HG03039 (cell line): ENCODE measurements around the gene PCDHGB5.
"Not testable (repeated sequence)": the region's sequence is repeated elsewhere in the genome, so short reads cannot be mapped to it uniquely, and the experiment has no call there.

Experiments used
- ATAC-seq: cut with Tn5 transposase; IDR thresholded peaks from one replicate; pipeline ENCODE4 v1.9.1; 2021; ENCODE audit warnings: mild to moderate bottlenecking, moderate library complexity; ENCODE audit not compliant: unreplicated experiment

The PCDHGB5 gene

DNA sequence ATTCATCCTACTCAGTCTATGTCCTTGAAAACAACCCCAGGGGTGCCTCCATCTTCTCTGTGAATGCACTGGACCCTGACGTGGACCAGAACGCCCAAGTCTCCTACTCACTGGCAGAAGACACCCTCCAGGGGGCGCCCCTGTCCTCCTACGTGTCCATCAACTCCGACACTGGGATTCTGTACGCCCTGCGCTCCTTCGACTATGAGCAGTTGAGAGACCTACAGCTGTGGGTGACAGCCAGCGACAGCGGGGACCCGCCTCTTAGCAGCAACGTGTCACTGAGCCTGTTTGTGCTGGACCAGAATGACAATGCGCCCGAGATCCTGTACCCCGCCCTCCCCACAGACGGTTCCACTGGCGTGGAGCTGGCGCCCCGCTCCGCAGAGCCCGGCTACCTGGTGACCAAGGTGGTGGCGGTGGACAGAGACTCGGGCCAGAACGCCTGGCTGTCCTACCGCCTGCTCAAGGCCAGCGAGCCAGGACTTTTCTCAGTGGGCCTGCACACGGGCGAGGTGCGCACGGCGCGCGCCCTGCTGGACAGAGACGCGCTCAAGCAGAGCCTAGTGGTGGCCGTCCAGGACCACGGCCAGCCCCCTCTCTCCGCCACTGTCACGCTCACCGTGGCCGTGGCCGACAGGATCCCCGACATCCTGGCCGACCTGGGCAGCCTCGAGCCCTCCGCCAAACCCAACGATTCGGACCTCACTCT, 22.1 kb upstream of the PCDHGB5 start:
- not testable (repeated sequence) for ATAC-seq

DNA sequence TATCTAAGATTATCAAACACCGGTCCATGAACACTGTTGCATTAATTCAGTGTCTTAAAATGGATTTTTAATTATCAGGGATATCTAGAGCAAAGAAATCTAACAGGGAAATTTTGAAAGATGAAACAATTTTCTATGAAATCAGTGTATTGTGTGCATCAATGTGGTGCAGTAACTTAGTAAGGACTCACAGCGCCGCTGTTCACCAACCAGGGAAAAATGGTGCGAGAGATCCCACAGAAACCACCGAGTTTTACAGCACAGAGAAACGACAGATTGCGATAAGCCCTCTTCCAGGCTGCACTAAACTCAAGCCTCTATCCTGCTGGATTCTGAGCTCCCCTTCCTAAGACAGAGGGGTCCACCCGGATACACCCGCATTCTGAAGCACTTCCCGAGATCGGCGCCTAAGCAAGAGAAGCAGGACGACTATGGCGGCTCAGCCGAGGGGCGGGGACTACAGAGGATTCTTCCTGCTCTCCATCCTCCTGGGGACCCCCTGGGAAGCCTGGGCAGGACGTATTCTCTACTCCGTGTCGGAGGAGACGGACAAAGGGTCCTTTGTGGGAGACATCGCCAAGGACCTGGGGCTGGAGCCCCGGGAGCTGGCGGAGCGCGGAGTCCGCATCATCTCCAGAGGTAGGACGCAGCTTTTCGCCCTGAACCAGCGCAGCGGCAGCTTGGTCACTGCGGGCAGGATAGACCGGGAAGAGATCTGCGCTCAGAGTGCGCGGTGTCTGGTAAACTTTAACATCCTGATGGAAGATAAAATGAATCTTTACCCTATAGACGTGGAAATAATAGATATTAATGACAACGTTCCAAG, 15.1 kb upstream of the PCDHGB5 start, which contains the start of gene PCDHGA7:
PCDHGA7 (plus strand) TSS at position 274 of the 826 bp plus-strand sequence; CDS start at position 432, 158 bp downstream.
- no peak for ATAC-seq

DNA sequence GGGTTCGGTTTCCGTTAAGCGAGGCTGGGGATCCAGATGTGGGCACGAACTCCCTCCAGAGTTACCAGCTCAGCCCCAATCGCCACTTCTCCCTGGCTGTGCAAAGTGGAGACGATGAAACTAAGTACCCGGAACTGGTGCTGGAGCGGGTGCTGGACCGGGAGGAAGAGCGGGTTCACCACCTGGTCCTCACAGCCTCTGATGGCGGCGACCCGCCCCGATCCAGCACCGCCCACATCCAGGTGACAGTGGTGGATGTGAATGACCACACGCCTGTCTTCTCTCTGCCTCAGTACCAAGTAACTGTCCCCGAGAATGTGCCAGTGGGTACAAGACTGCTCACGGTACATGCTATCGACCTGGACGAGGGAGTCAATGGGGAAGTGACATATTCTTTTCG, 14.4 kb upstream of the PCDHGB5 start:
- no peak for ATAC-seq

- ATAC-seq, result no peak
These were observed 13.1 kb upstream of the PCDHGB5 start for GRCh38 chr5:141384471-141385267.

GRCh38 chr5:141387557-141388311, 10.0 kb upstream of the PCDHGB5 start, which contains the start of gene PCDHGB4:
Gene PCDHGB4 (plus strand): TSS chr5:141387698. CDS start chr5:141387885, 187 bp downstream.
- peak; percentile 49 for ATAC-seq

GRCh38 chr5:141388661-141389060, 9.1 kb upstream of the PCDHGB5 start:
- ATAC-seq, result no peak

- ATAC-seq, result no peak
These were observed 8.3 kb upstream of the PCDHGB5 start for GRCh38 chr5:141389153-141390042.

- no peak for ATAC-seq
These were observed 5.1 kb upstream of the PCDHGB5 start, which contains the start of gene PCDHGA8 for GRCh38 chr5:141392429-141393198. Gene PCDHGA8 (plus strand): TSS chr5:141392633. CDS start chr5:141392814, 181 bp downstream.

DNA sequence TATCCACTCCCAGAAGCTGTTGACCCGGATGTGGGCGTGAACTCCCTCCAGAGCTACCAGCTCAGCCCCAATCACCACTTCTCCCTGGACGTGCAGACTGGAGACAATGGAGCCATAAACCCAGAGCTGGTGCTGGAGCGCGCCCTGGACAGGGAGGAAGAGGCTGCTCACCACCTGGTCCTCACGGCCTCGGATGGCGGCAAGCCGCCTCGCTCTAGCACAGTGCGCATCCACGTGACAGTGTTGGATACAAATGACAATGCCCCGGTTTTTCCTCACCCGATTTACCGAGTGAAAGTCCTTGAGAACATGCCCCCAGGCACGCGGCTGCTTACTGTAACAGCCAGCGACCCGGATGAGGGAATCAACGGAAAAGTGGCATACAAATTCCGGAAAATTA, 4.5 kb upstream of the PCDHGB5 start:
- no peak for ATAC-seq

DNA sequence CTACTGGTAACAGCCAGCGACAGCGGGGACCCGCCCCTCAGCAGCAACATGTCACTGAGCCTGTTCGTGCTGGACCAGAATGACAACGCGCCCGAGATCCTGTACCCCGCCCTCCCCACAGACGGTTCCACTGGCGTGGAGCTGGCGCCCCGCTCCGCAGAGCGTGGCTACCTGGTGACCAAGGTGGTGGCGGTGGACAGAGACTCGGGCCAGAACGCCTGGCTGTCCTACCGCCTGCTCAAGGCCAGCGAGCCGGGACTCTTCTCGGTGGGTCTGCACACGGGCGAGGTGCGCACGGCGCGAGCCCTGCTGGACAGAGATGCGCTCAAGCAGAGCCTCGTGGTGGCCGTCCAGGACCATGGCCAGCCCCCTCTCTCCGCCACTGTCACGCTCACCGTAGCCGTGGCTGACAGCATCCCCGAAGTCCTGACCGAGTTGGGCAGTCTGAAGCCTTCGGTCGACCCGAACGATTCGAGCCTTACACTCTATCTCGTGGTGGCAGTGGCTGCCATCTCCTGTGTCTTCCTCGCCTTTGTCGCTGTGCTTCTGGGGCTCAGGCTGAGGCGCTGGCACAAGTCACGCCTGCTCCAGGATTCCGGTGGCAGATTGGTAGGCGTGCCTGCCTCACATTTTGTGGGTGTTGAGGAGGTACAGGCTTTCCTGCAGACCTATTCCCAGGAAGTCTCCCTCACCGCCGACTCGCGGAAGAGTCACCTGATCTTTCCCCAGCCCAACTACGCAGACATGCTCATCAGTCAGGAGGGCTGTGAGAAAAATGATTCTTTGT, 3.2 kb upstream of the PCDHGB5 start:
- not testable (repeated sequence) for ATAC-seq

DNA sequence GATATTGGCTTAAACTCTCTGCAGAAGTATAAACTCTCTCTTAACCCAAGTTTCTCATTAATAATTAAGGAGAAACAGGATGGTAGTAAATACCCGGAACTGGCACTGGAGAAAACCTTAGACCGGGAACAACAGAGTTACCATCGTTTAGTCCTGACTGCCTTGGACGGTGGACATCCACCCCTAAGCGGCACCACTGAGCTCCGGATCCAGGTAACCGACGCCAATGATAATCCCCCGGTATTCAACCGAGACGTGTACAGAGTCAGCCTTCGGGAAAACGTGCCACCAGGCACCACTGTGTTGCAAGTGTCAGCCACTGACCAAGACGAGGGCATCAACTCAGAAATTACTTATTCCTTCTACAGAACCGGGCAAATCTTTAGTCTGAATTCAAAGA, 861 bp downstream of the PCDHGB5 start:
- ATAC-seq, result no peak

DNA sequence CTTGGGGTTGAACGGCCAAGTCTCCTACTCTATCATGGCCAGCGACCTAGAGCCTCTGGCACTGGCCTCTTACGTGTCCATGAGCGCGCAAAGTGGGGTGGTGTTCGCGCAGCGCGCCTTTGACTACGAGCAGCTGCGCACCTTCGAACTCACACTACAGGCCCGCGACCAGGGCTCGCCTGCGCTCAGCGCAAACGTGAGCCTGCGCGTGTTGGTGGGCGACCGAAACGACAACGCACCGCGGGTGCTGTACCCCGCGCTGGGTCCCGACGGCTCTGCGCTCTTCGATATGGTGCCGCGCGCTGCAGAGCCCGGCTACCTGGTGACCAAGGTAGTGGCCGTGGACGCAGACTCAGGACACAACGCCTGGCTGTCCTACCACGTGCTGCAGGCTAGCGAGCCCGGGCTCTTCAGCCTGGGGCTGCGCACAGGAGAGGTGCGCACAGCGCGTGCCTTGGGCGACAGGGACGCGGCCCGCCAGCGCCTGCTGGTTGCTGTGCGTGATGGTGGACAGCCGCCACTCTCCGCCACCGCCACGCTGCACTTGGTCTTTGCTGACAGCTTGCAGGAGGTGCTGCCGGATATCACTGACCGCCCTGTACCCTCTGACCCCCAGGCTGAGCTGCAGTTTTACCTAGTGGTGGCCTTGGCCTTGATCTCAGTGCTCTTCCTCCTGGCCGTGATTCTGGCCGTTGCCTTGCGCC, 2.0 kb downstream of the PCDHGB5 start:
- no peak for ATAC-seq

DNA sequence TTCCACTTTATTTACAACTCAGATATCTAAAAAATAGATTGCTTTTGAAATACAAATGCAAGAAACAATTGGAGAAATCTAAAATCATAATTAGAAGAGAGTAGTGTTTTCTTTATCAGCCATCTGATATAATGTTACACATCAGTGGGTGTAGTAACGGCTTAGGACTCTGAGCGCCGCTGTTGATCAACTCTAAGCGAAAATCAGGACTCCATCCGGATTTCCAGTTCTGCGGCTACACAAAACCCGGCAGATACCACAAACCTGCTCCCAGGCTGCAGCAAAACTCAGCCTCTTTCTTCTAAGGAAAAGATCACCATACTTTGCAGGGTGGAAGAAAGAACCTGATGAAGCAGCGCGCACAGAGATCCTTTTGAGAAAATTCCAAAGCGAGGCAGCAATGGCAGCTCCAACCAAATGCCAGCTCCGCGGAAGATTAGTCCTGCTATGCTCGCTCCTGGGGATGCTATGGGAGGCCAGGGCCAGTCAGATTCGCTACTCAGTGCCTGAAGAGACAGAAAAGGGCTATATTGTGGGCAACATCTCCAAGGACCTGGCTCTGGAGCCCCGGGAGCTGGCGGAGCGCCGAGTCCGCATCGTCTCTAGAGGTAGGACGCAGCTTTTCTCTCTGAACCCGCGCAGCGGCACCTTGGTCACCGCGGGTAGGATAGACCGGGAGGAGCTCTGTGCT, 5.0 kb downstream of the PCDHGB5 start, which contains the start of gene PCDHGA9:
PCDHGA9 (plus strand) TSS at position 226 of the 691 bp plus-strand sequence; CDS start at position 401, 175 bp downstream.
- no peak for ATAC-seq

- ATAC-seq, result no peak
These were observed 5.6 kb downstream of the PCDHGB5 start for GRCh38 chr5:141403387-141403786.

- not testable (repeated sequence) for ATAC-seq
These were observed 10.2 kb downstream of the PCDHGB5 start, which contains the start of gene PCDHGB6 for GRCh38 chr5:141407790-141408505. Gene PCDHGB6 (plus strand): TSS chr5:141408021. CDS start chr5:141408203, 182 bp downstream.
